Measurements from ENCODE around the gene NTRK2.

The NTRK2 gene

GRCh38 chr9:84993105-84993504 is 323.6 kb downstream of the NTRK2 start:
- no peak for DNase-seq

DNA sequence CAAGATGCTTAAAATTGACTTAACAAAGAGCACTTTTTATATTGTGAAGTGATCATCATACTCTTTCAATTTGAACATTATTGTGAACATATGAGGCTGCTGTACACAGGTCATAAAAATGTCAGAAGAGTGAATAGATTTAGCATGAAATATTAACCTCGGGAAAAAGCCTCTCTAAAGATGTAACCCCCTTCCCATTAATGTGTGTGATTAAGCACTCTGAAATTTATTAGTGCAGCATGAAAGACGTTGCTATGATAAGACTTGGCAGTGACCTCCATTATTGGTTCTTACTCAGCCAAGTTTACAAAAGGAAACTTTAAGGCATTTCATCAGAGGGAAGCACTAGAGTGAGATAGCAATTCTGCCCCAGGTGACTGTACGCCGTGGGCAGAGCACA is 326.5 kb downstream of the NTRK2 start:
- DNase-seq: no peak

GRCh38 chr9:84996716-84997115 is 327.2 kb downstream of the NTRK2 start:
- DNase-seq: no peak

DNA sequence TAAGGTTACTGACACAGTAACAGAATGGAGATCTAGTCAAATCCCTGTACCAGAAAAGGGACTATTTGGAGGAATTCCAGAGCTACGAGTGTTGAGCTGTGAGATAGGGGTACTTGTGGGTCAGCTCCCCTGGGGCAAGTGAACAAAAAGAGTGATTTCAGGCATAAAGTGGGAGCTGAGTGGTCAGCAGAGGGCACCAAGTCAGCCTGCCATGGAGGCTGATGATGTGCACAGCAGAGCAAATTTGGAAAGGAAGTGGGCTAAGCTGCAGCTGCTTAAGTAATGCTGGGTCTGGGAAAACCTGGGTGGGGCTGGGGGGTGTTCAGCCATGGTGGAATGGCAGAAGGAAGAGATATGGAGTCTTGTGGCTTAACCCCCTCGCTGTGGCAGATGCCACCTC is 327.9 kb downstream of the NTRK2 start:
- no peak for DNase-seq

GRCh38 chr9:84998639-84999038 is 329.1 kb downstream of the NTRK2 start:
- DNase-seq: no peak

DNA sequence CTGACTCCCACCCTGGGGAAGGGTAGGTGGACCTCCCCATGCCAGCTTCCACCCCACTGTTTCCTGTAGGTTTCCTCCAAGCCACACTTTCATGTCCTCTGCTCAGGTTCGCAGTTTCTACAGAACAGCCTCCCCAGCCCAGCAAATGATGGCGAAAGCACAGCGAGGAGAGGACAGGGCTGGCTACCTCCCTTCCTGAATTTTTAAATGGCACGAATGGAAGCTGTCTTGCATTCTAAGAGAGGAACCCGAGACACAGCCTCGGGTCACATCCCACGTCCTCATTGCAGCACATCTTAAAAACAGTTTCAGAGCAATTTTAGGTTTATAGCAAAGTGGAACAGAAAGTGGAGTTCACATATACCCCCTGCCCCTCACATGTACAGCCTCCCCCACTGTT is 330.3 kb downstream of the NTRK2 start:
- no peak for DNase-seq

- DNase-seq: no peak
Measured at GRCh38 chr9:85001925-85002324, 332.4 kb downstream of the NTRK2 start.

DNA sequence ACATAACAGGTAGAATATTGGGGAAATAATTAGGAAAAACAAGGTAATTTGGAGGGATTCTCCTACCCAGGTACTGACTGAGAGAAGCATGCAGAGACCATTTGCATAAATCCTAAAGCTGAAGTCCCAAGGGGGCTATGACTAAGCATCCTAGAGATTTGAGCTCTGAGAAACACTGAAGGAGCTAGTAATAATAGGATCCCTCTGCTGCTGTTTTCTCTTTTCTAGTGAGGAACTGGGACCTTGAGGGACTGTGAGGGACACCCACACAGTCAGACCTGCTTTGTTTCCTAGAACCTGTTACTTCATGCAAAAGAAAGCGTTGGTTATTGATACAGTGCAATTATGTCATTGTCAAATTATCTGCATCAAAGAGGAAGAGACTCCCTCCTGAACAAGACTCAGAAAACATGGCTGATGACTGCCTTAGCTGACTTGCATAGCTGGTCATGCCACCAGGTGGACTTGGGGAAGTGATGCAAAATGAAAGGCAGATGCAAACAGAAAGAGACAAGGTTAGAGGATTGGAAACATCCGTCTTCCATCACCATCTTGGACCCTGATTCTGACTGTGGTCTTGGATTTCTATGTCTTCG is 335.4 kb downstream of the NTRK2 start:
- DNase-seq: no peak

DNA sequence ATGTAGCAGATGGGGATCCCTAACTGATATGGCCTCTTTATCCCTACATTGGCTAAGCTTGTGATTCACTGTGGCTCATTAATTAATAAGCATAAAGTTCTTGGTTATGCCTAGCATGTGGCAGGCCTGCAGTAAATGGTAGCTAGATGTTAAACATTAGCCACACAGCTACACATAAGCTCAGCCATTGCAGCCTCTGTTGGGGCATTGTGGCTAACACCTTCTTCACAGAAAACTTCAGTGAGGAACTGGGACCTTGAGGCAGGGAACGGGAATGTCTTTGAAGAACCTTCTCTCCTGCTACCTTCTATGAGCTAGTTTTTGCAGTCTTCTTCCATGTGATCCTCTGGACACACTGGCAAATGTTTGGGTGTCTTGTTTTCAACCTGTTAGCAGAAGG is 338.2 kb downstream of the NTRK2 start:
- no peak for DNase-seq

- DNase-seq: no peak
Measured at GRCh38 chr9:85008215-85008614, 338.7 kb downstream of the NTRK2 start.

DNA sequence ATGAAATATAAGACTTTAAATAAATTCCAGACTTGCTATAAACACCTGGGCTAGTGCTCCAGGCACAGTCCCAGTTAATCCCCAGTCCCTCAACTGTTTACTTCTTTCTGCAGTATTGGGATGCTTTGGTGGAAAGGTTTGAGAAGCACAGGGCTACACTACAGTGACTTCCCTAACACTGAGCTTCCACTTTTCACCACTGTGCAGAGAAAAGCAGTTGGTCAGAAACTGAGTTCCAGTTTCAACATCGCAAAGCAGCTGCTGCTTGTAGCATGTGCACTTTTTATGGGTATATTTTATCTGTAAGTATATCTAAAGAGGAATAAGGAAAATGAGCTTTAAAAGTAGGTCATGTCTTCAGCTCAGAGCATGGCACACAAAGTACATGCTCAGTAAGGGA is 339.7 kb downstream of the NTRK2 start:
- DNase-seq: no peak

DNA sequence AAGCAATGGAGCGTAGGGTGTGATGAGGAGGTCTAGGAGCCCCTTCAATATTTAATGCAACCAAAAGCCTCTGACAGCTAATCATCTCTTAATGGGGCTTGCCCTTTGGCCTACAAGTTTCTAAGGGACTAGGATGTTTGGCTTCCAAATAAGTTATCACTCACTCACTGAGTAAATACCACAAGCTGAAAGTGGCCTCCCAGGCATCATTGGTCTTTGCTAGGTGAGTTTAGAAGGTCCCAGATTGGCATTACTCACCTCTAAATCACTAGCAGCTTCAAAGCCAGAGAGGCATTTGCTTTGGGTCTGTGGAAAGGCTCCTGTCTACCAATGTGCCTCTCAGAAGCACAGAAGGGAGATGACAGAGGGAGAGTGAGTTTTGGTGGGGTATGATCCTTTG is 344.2 kb downstream of the NTRK2 start:
- no peak for DNase-seq

- no peak for DNase-seq
Measured at GRCh38 chr9:85014292-85014691, 344.8 kb downstream of the NTRK2 start.

GRCh38 chr9:85016384-85017006 is 347.0 kb downstream of the NTRK2 start:
- no peak for DNase-seq

DNA sequence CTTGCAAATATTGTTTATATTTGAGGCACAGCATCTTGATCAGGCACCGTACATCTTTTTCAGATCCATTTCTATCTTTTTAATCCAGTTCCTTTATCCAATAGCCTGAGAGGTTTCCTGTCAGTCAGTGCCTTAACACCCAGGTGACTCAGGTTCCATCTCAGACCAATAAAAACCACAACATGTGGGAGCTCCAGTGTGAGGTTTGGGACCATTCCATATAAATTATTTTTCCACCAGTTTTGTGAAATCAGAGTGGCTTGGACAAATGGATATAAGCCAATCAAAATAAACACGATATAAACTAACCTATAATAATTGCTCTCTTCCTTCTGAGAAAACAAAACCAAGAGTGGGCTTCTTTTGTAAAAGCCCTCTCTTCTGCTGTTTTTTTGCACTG is 351.3 kb downstream of the NTRK2 start:
- no peak for DNase-seq

- DNase-seq: no peak
Measured at GRCh38 chr9:85021686-85022085, 352.2 kb downstream of the NTRK2 start.

DNA sequence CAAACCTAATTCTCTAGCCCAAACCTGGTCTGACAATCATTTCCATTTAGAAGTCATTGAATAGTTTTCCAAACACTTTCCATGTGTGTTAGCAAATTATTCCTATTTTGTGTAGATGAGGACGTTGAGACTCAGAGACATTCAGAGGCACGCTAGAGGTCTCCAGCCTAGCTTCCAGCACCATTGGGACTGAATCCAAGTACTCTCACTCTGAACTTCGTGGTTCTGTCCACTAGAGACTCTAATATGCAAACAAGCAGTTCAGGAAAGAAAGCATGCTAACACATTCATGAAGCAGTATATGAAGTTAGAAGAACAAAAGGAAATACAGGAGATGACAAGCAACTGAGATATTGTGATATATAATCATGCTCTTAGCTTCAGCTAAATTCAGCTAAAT is 354.8 kb downstream of the NTRK2 start:
- no peak for DNase-seq

GRCh38 chr9:85025638-85026037 is 356.1 kb downstream of the NTRK2 start:
- no peak for DNase-seq

- no peak for DNase-seq
Measured at GRCh38 chr9:85027870-85028269, 358.3 kb downstream of the NTRK2 start.

- no peak for DNase-seq
Measured at GRCh38 chr9:85030316-85030715, 360.8 kb downstream of the NTRK2 start.

- no peak for DNase-seq
Measured at GRCh38 chr9:85036496-85036895, 367.0 kb downstream of the NTRK2 start.

- DNase-seq: no peak
Measured at GRCh38 chr9:85038061-85038460, 368.5 kb downstream of the NTRK2 start.

DNA sequence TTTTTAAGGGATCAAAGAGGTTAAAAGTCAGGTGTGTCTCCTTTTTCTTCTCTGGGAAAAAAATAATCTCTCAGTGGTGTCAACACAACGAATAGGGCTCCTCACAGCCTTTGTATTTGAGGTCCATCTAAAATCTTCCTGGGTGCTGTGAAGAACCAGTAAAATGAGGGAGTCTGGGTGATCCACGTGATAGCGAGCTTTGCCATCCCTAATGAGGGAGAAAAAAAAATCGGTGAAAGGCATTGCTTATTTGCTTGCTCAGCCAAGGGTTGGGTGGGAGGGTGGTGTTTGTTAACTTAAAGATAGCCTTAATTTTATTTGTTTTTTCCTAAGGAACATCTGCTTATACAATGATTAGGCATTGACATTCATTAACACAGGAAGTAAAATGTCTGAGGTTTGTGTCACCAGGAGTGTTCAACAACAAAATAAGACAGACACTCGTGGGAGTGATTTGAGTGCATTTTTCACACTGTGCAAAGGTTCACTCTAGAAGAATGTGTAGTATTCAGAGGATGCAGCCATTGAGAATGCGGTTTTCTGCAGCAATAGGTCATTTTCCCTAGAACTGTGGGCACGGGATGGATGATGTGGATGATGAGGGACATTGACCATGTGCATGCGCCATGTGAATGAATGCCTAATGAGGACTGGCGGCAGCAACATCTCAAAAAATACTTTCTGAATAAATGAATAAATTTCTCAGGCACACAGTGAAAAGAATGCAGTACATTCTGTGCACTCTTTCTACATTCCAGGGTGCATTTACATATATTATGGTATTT is 369.5 kb downstream of the NTRK2 start:
- DNase-seq: no peak

DNA sequence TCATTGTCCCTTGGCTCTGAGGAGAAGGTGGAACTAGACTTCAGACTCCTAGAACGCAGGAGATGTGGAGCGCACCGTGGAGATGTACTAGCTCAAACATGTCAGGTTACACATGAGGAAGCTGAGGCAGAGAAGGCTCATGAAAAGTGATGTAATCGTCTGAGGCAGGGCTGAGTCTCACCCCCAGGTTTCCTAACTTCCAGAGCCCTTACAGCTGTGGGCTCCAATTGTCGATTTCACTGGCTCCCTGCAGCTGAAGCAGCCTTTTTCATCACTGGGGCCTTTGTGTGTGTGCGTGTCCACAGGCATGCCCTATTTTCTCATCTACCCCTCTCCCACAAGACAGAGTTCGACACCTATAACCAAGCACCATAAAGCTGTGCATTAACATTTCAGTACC is 370.6 kb downstream of the NTRK2 start:
- DNase-seq: no peak
